ENCODE measurements around the gene FRA10AC1. TPM values are rescaled to one million over a fixed set of nuclear protein-coding genes. Genes with fewer than 3 reads are reported as not detected.
A peak's percentile ranks its signal among the peaks of the same experiment; 100 is the strongest.

Gene FRA10AC1
- total and polyA plus RNA-seq, 10 of the 15 experiments (the other 5 are each of a cell fraction or from before 2014, with no cell fraction given) = 5.3 to 18.1 (median 9.9) TPM

- TF ChIP-seq MYC (IDR thresholded peaks at IDR 0.05; ENCODE audit: insufficient read depth, insufficient read length, insufficient replicate concordance, low read length, severe bottlenecking) (no peak), STAT1 (conservative IDR thresholded peaks at IDR 0.05) (0 out of 2 replicates have a peak, but pooled peaks have one; percentile 58), RFX5 (IDR thresholded peaks at IDR 0.05; ENCODE audit: low read depth, low read length) (no peak), ETV6 (conservative IDR thresholded peaks at IDR 0.05 in 1 of 2, IDR thresholded peaks at IDR 0.05 in 1 of 2; ENCODE audit: borderline replicate concordance in 1 of 2, low read depth in 1 of 2) (no peak), RB1 (IDR thresholded peaks at IDR 0.05; ENCODE audit: borderline replicate concordance) (no peak), ZNF207 (IDR thresholded peaks at IDR 0.05; ENCODE audit: borderline replicate concordance) (no peak), ESRRA (IDR thresholded peaks at IDR 0.05; ENCODE audit: low read length) (no peak), POLR2AphosphoS2 (IDR thresholded peaks at IDR 0.05; ENCODE audit: low read depth, low read length) (no peak), ZNF217 (IDR thresholded peaks at IDR 0.05) (no peak), KAT2A (conservative IDR thresholded peaks at IDR 0.05; ENCODE audit: control insufficient read depth, low read depth, low read length) (no peak), ATF3 (IDR thresholded peaks at IDR 0.05; ENCODE audit: borderline replicate concordance, extremely low read depth, low read depth, low read length) (no peak), PML (IDR thresholded peaks at IDR 0.05; ENCODE audit: low read length) (no peak), BACH1 (IDR thresholded peaks at IDR 0.05; ENCODE audit: borderline replicate concordance) (peak; percentile 88; the same call in 1 of the 2 replicates), ASH2L (IDR thresholded peaks at IDR 0.05; ENCODE audit: borderline replicate concordance, low read depth) (no peak), ZNF24 (IDR thresholded peaks at IDR 0.05) (no peak), POLR2A (IDR thresholded peaks at IDR 0.05; ENCODE audit: low read depth, low read length) (no peak), YBX1 (IDR thresholded peaks at IDR 0.05) (no peak), NR2C1 (IDR thresholded peaks at IDR 0.05) (no peak), FOXK2 (IDR thresholded peaks at IDR 0.05) (no peak)
- TF ChIP-seq, protein P1, sequence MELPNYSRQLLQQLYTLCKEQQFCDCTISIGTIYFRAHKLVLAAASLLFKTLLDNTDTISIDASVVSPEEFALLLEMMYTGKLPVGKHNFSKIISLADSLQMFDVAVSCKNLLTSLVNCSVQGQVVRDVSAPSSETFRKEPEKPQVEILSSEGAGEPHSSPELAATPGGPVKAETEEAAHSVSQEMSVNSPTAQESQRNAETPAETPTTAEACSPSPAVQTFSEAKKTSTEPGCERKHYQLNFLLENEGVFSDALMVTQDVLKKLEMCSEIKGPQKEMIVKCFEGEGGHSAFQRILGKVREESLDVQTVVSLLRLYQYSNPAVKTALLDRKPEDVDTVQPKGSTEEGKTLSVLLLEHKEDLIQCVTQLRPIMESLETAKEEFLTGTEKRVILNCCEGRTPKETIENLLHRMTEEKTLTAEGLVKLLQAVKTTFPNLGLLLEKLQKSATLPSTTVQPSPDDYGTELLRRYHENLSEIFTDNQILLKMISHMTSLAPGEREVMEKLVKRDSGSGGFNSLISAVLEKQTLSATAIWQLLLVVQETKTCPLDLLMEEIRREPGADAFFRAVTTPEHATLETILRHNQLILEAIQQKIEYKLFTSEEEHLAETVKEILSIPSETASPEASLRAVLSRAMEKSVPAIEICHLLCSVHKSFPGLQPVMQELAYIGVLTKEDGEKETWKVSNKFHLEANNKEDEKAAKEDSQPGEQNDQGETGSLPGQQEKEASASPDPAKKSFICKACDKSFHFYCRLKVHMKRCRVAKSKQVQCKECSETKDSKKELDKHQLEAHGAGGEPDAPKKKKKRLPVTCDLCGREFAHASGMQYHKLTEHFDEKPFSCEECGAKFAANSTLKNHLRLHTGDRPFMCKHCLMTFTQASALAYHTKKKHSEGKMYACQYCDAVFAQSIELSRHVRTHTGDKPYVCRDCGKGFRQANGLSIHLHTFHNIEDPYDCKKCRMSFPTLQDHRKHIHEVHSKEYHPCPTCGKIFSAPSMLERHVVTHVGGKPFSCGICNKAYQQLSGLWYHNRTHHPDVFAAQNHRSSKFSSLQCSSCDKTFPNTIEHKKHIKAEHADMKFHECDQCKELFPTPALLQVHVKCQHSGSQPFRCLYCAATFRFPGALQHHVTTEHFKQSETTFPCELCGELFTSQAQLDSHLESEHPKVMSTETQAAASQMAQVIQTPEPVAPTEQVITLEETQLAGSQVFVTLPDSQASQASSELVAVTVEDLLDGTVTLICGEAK (IDR thresholded peaks at IDR 0.05; ENCODE audit: borderline replicate concordance) = no peak
- TF ChIP-seq, protein P2, sequence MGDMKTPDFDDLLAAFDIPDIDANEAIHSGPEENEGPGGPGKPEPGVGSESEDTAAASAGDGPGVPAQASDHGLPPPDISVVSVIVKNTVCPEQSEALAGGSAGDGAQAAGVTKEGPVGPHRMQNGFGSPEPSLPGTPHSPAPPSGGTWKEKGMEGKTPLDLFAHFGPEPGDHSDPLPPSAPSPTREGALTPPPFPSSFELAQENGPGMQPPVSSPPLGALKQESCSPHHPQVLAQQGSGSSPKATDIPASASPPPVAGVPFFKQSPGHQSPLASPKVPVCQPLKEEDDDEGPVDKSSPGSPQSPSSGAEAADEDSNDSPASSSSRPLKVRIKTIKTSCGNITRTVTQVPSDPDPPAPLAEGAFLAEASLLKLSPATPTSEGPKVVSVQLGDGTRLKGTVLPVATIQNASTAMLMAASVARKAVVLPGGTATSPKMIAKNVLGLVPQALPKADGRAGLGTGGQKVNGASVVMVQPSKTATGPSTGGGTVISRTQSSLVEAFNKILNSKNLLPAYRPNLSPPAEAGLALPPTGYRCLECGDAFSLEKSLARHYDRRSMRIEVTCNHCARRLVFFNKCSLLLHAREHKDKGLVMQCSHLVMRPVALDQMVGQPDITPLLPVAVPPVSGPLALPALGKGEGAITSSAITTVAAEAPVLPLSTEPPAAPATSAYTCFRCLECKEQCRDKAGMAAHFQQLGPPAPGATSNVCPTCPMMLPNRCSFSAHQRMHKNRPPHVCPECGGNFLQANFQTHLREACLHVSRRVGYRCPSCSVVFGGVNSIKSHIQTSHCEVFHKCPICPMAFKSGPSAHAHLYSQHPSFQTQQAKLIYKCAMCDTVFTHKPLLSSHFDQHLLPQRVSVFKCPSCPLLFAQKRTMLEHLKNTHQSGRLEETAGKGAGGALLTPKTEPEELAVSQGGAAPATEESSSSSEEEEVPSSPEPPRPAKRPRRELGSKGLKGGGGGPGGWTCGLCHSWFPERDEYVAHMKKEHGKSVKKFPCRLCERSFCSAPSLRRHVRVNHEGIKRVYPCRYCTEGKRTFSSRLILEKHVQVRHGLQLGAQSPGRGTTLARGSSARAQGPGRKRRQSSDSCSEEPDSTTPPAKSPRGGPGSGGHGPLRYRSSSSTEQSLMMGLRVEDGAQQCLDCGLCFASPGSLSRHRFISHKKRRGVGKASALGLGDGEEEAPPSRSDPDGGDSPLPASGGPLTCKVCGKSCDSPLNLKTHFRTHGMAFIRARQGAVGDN (IDR thresholded peaks at IDR 0.05) = 0 out of 2 replicates have a peak, but pooled peaks have one; percentile 25
Observed at GRCh38 chr10:93715345-93715744, 13.0 kb upstream of the FRA10AC1 start (continued).
